H9 (cell line): ENCODE data around the gene PAIP2. TPM values are rescaled to one million over a fixed set of nuclear protein-coding genes. Genes with fewer than 3 reads are reported as not detected.

Experiments
- DNase-seq: peaks from one replicate; pipeline ENCODE4 v3.0.0-alpha.2; 2017
- H2AFZ ChIP-seq: one replicate; pipeline ENCODE4 v1.6.1; 2013; ENCODE audit warnings: mild to moderate bottlenecking, low read length, control low read depth, moderate library complexity
- H2AK5ac ChIP-seq: 2 replicates; pipeline ENCODE4 v1.6.1; 2013; ENCODE audit warnings: low read length, control low read depth, mixed read lengths; ENCODE audit not compliant: insufficient read length
- H2BK120ac ChIP-seq: one replicate; pipeline ENCODE4 v1.6.1; 2013; ENCODE audit warnings: low read depth, mild to moderate bottlenecking, low read length, control low read depth, inconsistent platforms; ENCODE audit not compliant: poor library complexity, severe bottlenecking
- H2BK12ac ChIP-seq: 2 replicates; pipeline ENCODE4 v1.6.1; 2013; ENCODE audit warnings: low read length, control low read depth, mixed read lengths, low read depth; ENCODE audit not compliant: insufficient read length
- H2BK15ac ChIP-seq: 2 replicates; pipeline ENCODE4 v1.6.1; 2013; ENCODE audit warnings: low read depth, low read length, control low read depth
- H2BK20ac ChIP-seq: one replicate; pipeline ENCODE4 v1.6.1; 2013; ENCODE audit warnings: low read depth, mild to moderate bottlenecking, low read length, control low read depth, inconsistent platforms; ENCODE audit not compliant: poor library complexity, severe bottlenecking
- H2BK5ac ChIP-seq: 2 replicates; pipeline ENCODE4 v1.6.1; 2013; ENCODE audit warnings: low read length, control low read depth, mixed read lengths; ENCODE audit not compliant: insufficient read length
- H3K14ac ChIP-seq: 2 replicates; pipeline ENCODE4 v1.6.1; 2013; ENCODE audit warnings: low read length, control low read depth; ENCODE audit not compliant: insufficient read depth
- H3K18ac ChIP-seq: 2 replicates; pipeline ENCODE4 v1.6.1; 2013; ENCODE audit warnings: low read depth, mild to moderate bottlenecking, mixed read lengths, low read length, control low read depth; ENCODE audit not compliant: insufficient read length
- H3K23ac ChIP-seq: 2 replicates; pipeline ENCODE4 v1.6.1; 2013; ENCODE audit warnings: low read length, control low read depth, mixed read lengths, low read depth; ENCODE audit not compliant: insufficient read length
- H3K23me2 ChIP-seq: 2 replicates; pipeline ENCODE4 v1.6.1; 2013; ENCODE audit warnings: low read depth, mild to moderate bottlenecking, mixed read lengths, low read length, control low read depth; ENCODE audit not compliant: insufficient read length, poor library complexity, severe bottlenecking
- H3K27ac ChIP-seq: 2 replicates; pipeline ENCODE4 v1.5.1; 2013; ENCODE audit warnings: low read length, control low read depth, mixed read lengths, low read depth; ENCODE audit not compliant: insufficient read length
- H3K27me3 ChIP-seq: 2 replicates; pipeline ENCODE4 v1.6.1; 2013; ENCODE audit warnings: low read length, control low read depth, inconsistent platforms; ENCODE audit not compliant: insufficient read depth
- H3K4ac ChIP-seq: 2 replicates; pipeline ENCODE4 v1.6.1; 2013; ENCODE audit warnings: low read depth, mild to moderate bottlenecking, control low read depth, inconsistent platforms, low read length, moderate library complexity
- H3K4me1 ChIP-seq: 2 replicates; pipeline ENCODE4 v1.6.1; 2013; ENCODE audit warnings: low read length, control low read depth, inconsistent platforms; ENCODE audit not compliant: insufficient read depth
- H3K4me2 ChIP-seq: 2 replicates; pipeline ENCODE4 v1.6.1; 2013; ENCODE audit warnings: low read length, control low read depth, mixed read lengths; ENCODE audit not compliant: insufficient read length, insufficient read depth
- H3K56ac ChIP-seq: 2 replicates; pipeline ENCODE4 v1.6.1; 2013; ENCODE audit warnings: low read depth, mild to moderate bottlenecking, mixed read lengths, low read length, control low read depth; ENCODE audit not compliant: insufficient read length
- H3K79me1 ChIP-seq: 2 replicates; pipeline ENCODE4 v1.6.1; 2013; ENCODE audit warnings: low read depth, mild to moderate bottlenecking, moderate library complexity, low read length, control low read depth, inconsistent platforms; ENCODE audit not compliant: insufficient read depth, poor library complexity, severe bottlenecking
- H3K79me2 ChIP-seq: 2 replicates; pipeline ENCODE4 v1.6.1; 2013; ENCODE audit warnings: low read length, control low read depth, inconsistent platforms; ENCODE audit not compliant: insufficient read depth
- H3K9ac ChIP-seq: 2 replicates; pipeline ENCODE4 v1.6.1; 2013; ENCODE audit warnings: low read length, control low read depth, mixed read lengths; ENCODE audit not compliant: insufficient read length; ENCODE audit errors: extremely low read depth
- H3K9me3 ChIP-seq: one replicate; pipeline ENCODE4 v1.6.1; 2013; ENCODE audit warnings: low read depth, low read length, inconsistent platforms; ENCODE audit not compliant: control insufficient read depth
- H3T11ph ChIP-seq: one replicate; pipeline ENCODE4 v1.6.1; 2013; ENCODE audit warnings: mild to moderate bottlenecking, low read length, control low read depth, inconsistent platforms
- H4K20me1 ChIP-seq: one replicate; pipeline ENCODE4 v1.6.1; 2013; ENCODE audit not compliant: control insufficient read depth, insufficient read length, insufficient read depth
- H4K5ac ChIP-seq: 2 replicates; pipeline ENCODE4 v1.6.1; 2013; ENCODE audit warnings: low read depth, mild to moderate bottlenecking, mixed read lengths, low read length, control low read depth; ENCODE audit not compliant: insufficient read length
- H4K8ac ChIP-seq: replicated peaks from 2 replicates; pipeline ENCODE4 v1.6.1; 2013; ENCODE audit warnings: low read length, control low read depth, mixed read lengths, low read depth; ENCODE audit not compliant: insufficient read length
- H4K91ac ChIP-seq: 2 replicates; pipeline ENCODE4 v1.6.1; 2013; ENCODE audit warnings: low read depth, mild to moderate bottlenecking, moderate library complexity, mixed read lengths, low read length, control low read depth; ENCODE audit not compliant: insufficient read length
- H3K27ac Mint-ChIP-seq, 3 experiments: 2 replicates in 2 of 3; 3 replicates in 1 of 3; pipeline ENCODE4 v1.8.0; 2020 to 2021; ENCODE audit warnings: mixed read lengths in 3 of 3, mild to moderate bottlenecking in 1 of 3, moderate library complexity in 1 of 3
- H3K27me3 Mint-ChIP-seq: 2 replicates; pipeline ENCODE4 v1.8.0; 2021; ENCODE audit warnings: low read depth, mild to moderate bottlenecking, moderate library complexity, mixed read lengths
- H3K36me3 Mint-ChIP-seq, 3 experiments: 2 replicates in 2 of 3; 3 replicates in 1 of 3; pipeline ENCODE4 v1.8.0; 2020 to 2021; ENCODE audit warnings: low read depth in 3 of 3, mixed read lengths in 3 of 3; ENCODE audit not compliant: insufficient read depth in 1 of 3
- H3K4me1 Mint-ChIP-seq, 2 experiments: 2 replicates each; pipeline ENCODE4 v1.8.0; 2020; ENCODE audit warnings: mixed read lengths in 2 of 2
- H3K4me3 Mint-ChIP-seq, 2 experiments: 2 replicates in 1 of 2; 3 replicates in 1 of 2; pipeline ENCODE4 v1.8.0; 2020 to 2021; ENCODE audit warnings: mild to moderate bottlenecking in 2 of 2, mixed read lengths in 2 of 2, moderate library complexity in 1 of 2
- H3K9me3 Mint-ChIP-seq, 2 experiments: 2 replicates in 1 of 2; 3 replicates in 1 of 2; pipeline ENCODE4 v1.8.0; 2020; ENCODE audit warnings: mild to moderate bottlenecking in 2 of 2, mixed read lengths in 2 of 2, moderate library complexity in 1 of 2
- CTCF ChIP-seq: fragments of 200-600 bp; sonication (generic); conservative IDR thresholded peaks from 3 replicates; pipeline ENCODE4 v1.8.0; 2021; ENCODE audit warnings: antibody characterized with exemption, mild to moderate bottlenecking
- WGBS: extraction: QIAGEN DNeasy Blood & Tissue Kit; methylation state at CpG from one replicate; pipeline ENCODE4 v1.1.7; 2013; ENCODE audit warnings: missing lambda C conversion rate, low lambda C conversion rate, mixed read lengths; ENCODE audit not compliant: insufficient read length; ENCODE audit errors: extremely low coverage; 5-methylcytosine and 5-hydroxymethylcytosine counted together
- total RNA-seq: library from RNA; stranded (reverse); gene quantifications from 2 replicates; pipeline ENCODE4 v1.2.1, GENCODE V29; 2021

Gene PAIP2
- total RNA-seq, 1 experiment from 2014 or later = 121 TPM

- Histone ChIP-seq H3K27ac (no peak overlapping the region), H3K79me1 (no peaks in the 10 kb centered on the region), H3K23me2 (no peaks in the 10 kb centered on the region), H2BK15ac (no peak overlapping the region), H3K23ac (no peak overlapping the region), H3K79me2 (no peaks in the 10 kb centered on the region), H3K18ac (no peak overlapping the region), H4K20me1 (no peaks in the 10 kb centered on the region), H2AK5ac (no peak overlapping the region), H2BK120ac (no peak overlapping the region), H3K4me2 (no peak overlapping the region), H3K9me3 (no peaks in the 10 kb centered on the region), H3T11ph (no peak overlapping the region), H4K8ac (no peak overlapping the region), H2BK12ac (no peak overlapping the region), H3K4me1 (no peaks in the 10 kb centered on the region), H3K27me3 (no peaks in the 10 kb centered on the region), H4K5ac (no peak overlapping the region), H3K56ac (no peak overlapping the region), H2AFZ (no peak overlapping the region), H3K4ac (no peak overlapping the region), H2BK5ac (no peak overlapping the region), H4K91ac (no peak overlapping the region), H3K9ac (no peak overlapping the region), H3K14ac (no peak overlapping the region), H2BK20ac (no peak overlapping the region)
- peaks cover 2 to 10% of the 10 kb centered on the region in 2 experiments for H3K4me1 Mint-ChIP-seq
- DNase-seq = no peak
- H3K27ac Mint-ChIP-seq = peak overlapping the region in 2 of 3 experiments; percentile 88 to 95; a peak in 6 of 7 replicates
- TF ChIP-seq CTCF = no peak
- H3K9me3 Mint-ChIP-seq = no peaks in the 10 kb centered on the region
- WGBS = no CpG with 5 or more reads among the region's 6 CpGs
- H3K4me3 Mint-ChIP-seq = no peak overlapping the region
- H3K36me3 Mint-ChIP-seq = peaks cover 11 to 22% (median 12%) of the 10 kb centered on the region in 3 experiments; a peak in 6 of 7 replicates
- peaks cover 3% of the 10 kb centered on the region; the same call in 1 of the 2 replicates for H3K27me3 Mint-ChIP-seq
Observed at GRCh38 chr5:139335811-139336210, 5.8 kb upstream of the PAIP2 start.
